Neural progenitor cell (in vitro differentiated cells): ENCODE data around the gene ZNF346. TPM values are rescaled to one million over a fixed set of nuclear protein-coding genes. Genes with fewer than 3 reads are reported as not detected.

ENCODE experiments used
- DNase-seq: peaks from one replicate; pipeline ENCODE4 v3.0.0-alpha.2; 2016; ENCODE audit warnings: low spot score
- H2AFZ ChIP-seq: fragments of 200-600 bp; sonication (generic); replicated peaks from 2 replicates; pipeline ENCODE4 v1.6.1; 2016; ENCODE audit warnings: antibody characterized with exemption
- H3F3A ChIP-seq: fragments of 200-600 bp; sonication (generic); 2 replicates; pipeline ENCODE4 v1.6.1; 2016; ENCODE audit warnings: antibody characterized with exemption, low read depth
- H3K27ac ChIP-seq: fragments of 200-600 bp; sonication (generic); 2 replicates; pipeline ENCODE4 v1.5.1; 2016; ENCODE audit warnings: mild to moderate bottlenecking
- H3K27me3 ChIP-seq: fragments of 200-600 bp; sonication (generic); 2 replicates; pipeline ENCODE4 v1.6.1; 2016; ENCODE audit warnings: mild to moderate bottlenecking, moderate library complexity
- H3K36me3 ChIP-seq: fragments of 200-600 bp; sonication (generic); 2 replicates; pipeline ENCODE4 v1.5.1; 2016
- H3K4me1 ChIP-seq: fragments of 200-600 bp; sonication (generic); 2 replicates; pipeline ENCODE4 v1.6.1; 2016; ENCODE audit warnings: mixed run types
- H3K4me2 ChIP-seq: fragments of 200-600 bp; sonication (generic); 2 replicates; pipeline ENCODE4 v1.6.1; 2016
- H3K4me3 ChIP-seq: fragments of 200-600 bp; sonication (generic); 2 replicates; pipeline ENCODE4 v1.5.1; 2016
- H3K79me2 ChIP-seq: fragments of 200-600 bp; sonication (generic); 2 replicates; pipeline ENCODE4 v1.6.1; 2016; ENCODE audit warnings: low read depth
- H3K9ac ChIP-seq: fragments of 200-600 bp; sonication (generic); 2 replicates; pipeline ENCODE4 v1.6.1; 2016
- H3K9me3 ChIP-seq: fragments of 200-600 bp; sonication (generic); 2 replicates; pipeline ENCODE4 v1.5.1; 2016; ENCODE audit warnings: low read depth
- H4K20me1 ChIP-seq: fragments of 200-600 bp; sonication (generic); 2 replicates; pipeline ENCODE4 v1.6.1; 2016; ENCODE audit warnings: low read depth
- H3K27ac Mint-ChIP-seq: 3 replicates; pipeline ENCODE4 v1.8.0; 2021; ENCODE audit warnings: mixed read lengths
- H3K27me3 Mint-ChIP-seq: 2 replicates; pipeline ENCODE4 v1.8.0; 2022; ENCODE audit warnings: low read depth, mild to moderate bottlenecking, inconsistent platforms, moderate library complexity, mixed read lengths; ENCODE audit not compliant: insufficient read depth
- H3K36me3 Mint-ChIP-seq: 3 replicates; pipeline ENCODE4 v1.8.0; 2021; ENCODE audit warnings: mixed read lengths
- H3K4me1 Mint-ChIP-seq: 3 replicates; pipeline ENCODE4 v1.8.0; 2021; ENCODE audit warnings: mixed read lengths
- H3K4me3 Mint-ChIP-seq: 3 replicates; pipeline ENCODE4 v1.8.0; 2021; ENCODE audit warnings: mild to moderate bottlenecking, moderate library complexity, mixed read lengths
- H3K9me3 Mint-ChIP-seq: 3 replicates; pipeline ENCODE4 v1.8.0; 2020; ENCODE audit warnings: mixed read lengths
- EZH2 ChIP-seq: fragments of 200-600 bp; sonication (generic); IDR thresholded peaks from 2 replicates; pipeline ENCODE4 v1.6.1; 2017; ENCODE audit warnings: antibody characterized with exemption, mild to moderate bottlenecking, moderate library complexity
- EZH2phosphoT487 ChIP-seq: fragments of 200-600 bp; sonication (generic); IDR thresholded peaks from 2 replicates; pipeline ENCODE4 v1.6.1; 2017; ENCODE audit warnings: antibody characterized with exemption
- total RNA-seq: library from RNA; depleted of rRNA; stranded (reverse); fragments of >200 nt; gene quantifications from 2 replicates; pipeline ENCODE4 v1.2.3, GENCODE V29; 2015; ENCODE audit warnings: low replicate concordance
- TF ChIP-seq, protein P1 (sequence below): fragments of 200-600 bp; sonication (generic); IDR thresholded peaks from 2 replicates; pipeline ENCODE4 v1.5.1; 2017; ENCODE audit warnings: antibody characterized with exemption, mild to moderate bottlenecking

The ZNF346 gene
- total RNA-seq, 1 donor from 2014 or later, result 28.2 TPM

DNA sequence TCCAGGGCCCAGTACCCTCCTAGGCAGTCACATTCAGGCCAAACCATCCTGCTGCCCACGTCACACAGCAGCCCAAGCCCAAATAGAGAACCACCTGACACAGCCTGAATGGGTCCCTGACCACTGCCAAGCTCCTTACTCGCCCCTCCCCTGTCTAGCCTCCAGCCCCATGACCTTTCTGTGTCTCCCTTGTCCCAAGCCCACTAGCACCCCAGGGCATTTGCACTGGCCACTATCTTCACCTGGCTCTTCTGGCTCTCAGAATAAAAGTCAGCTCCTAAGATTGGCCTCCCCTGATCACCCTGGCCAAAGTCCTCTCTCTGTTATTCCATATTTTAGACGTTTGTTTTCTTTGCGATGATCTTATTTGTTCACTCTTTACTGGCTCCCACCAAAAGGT lies 84.7 kb downstream of the ZNF346 start:
- Histone ChIP-seq H3K27ac (no peak overlapping the region), H3K4me1 (peaks cover 7% of the 10 kb centered on the region), H4K20me1 (no peaks in the 10 kb centered on the region), H3F3A (no peaks in the 10 kb centered on the region), H3K36me3 (no peaks in the 10 kb centered on the region), H3K4me2 (no peak overlapping the region), H3K4me3 (no peak overlapping the region), H3K9me3 (no peaks in the 10 kb centered on the region), H2AFZ (no peak overlapping the region), H3K79me2 (no peaks in the 10 kb centered on the region), H3K9ac (no peak overlapping the region), H3K27me3 (no peaks in the 10 kb centered on the region)
- TF ChIP-seq EZH2, result no peak
- no peak for TF ChIP-seq EZH2phosphoT487
- TF ChIP-seq, protein P1, sequence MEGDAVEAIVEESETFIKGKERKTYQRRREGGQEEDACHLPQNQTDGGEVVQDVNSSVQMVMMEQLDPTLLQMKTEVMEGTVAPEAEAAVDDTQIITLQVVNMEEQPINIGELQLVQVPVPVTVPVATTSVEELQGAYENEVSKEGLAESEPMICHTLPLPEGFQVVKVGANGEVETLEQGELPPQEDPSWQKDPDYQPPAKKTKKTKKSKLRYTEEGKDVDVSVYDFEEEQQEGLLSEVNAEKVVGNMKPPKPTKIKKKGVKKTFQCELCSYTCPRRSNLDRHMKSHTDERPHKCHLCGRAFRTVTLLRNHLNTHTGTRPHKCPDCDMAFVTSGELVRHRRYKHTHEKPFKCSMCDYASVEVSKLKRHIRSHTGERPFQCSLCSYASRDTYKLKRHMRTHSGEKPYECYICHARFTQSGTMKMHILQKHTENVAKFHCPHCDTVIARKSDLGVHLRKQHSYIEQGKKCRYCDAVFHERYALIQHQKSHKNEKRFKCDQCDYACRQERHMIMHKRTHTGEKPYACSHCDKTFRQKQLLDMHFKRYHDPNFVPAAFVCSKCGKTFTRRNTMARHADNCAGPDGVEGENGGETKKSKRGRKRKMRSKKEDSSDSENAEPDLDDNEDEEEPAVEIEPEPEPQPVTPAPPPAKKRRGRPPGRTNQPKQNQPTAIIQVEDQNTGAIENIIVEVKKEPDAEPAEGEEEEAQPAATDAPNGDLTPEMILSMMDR, result no peak
- Mint-ChIP-seq H3K36me3 (no peaks in the 10 kb centered on the region), H3K4me3 (no peak overlapping the region), H3K27me3 (peaks cover 21% of the 10 kb centered on the region), H3K27ac (no peak overlapping the region), H3K9me3 (no peaks in the 10 kb centered on the region), H3K4me1 (peaks cover 16% of the 10 kb centered on the region)
- no peak for DNase-seq

DNA sequence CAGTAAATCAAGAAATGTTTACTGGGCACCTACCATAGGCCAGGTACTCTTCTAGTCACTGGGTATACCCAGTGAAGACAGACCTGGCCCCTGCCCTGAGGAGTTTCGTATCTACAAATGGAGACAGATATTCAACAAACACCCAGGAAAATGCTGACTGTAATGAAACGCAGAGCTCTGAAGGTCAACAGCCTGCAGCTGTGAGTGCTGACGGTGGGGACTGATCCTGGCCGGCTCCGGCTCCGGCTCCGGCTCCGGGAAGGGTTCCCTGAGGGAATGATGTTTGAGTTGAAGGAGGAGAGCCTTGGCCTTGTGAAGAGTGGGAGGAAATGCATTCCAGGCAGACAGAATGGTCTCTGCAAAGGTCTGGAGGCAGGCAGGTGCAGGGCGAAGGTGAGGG lies 87.3 kb downstream of the ZNF346 start:
- Mint-ChIP-seq H3K9me3 (no peaks in the 10 kb centered on the region), H3K4me1 (peaks cover 19% of the 10 kb centered on the region), H3K4me3 (no peak overlapping the region), H3K36me3 (no peaks in the 10 kb centered on the region), H3K27ac (peak overlapping the region; percentile 38), H3K27me3 (peaks cover 18% of the 10 kb centered on the region)
- Histone ChIP-seq H3F3A (no peaks in the 10 kb centered on the region), H3K79me2 (no peaks in the 10 kb centered on the region), H3K27me3 (no peaks in the 10 kb centered on the region), H3K4me2 (no peak overlapping the region), H3K9me3 (no peaks in the 10 kb centered on the region), H2AFZ (no peak overlapping the region), H3K27ac (no peak overlapping the region), H4K20me1 (no peaks in the 10 kb centered on the region), H3K4me1 (peaks cover 7% of the 10 kb centered on the region), H3K4me3 (no peak overlapping the region), H3K36me3 (no peaks in the 10 kb centered on the region), H3K9ac (no peak overlapping the region)
- no peak for DNase-seq
- TF ChIP-seq EZH2 (no peak), EZH2phosphoT487 (no peak)
- TF ChIP-seq, protein P1, result no peak

DNA sequence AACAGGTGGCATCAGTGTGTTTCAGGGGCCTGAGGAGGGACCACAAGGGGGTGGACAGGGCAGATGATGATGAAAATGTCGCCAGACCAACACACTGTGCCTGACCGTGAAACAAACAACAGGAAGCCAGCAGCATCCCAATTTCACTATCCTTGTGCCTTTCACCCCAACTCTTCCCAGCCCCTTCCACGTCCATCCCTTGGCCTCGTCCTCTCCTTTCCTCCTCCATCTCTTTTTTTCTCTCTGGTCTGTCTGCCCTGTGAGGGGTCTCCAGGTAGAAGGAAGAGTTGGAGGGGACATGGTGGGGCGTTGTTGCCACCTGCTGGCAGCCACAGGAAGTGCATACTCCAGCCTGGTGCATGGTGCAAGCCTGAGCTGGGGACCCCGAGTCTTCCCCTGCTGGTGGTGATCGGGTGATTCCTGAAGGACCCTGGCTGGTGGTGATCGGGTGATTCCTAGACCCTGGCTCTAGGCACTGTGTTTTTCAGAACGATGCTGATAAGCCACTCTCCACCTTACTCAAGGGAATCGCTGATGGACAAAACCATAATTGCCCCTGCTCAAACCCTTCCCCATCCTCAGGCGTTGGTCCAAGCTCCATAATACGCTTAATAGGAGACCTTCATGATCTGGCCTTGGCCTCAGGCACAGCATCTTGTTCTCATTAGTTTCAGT lies 89.4 kb downstream of the ZNF346 start:
- peaks cover 7% of the 10 kb centered on the region for H3F3A ChIP-seq
- no peak overlapping the region for H3K4me3 ChIP-seq
- Mint-ChIP-seq H3K4me1 (peaks cover 12% of the 10 kb centered on the region), H3K36me3 (no peaks in the 10 kb centered on the region), H3K27me3 (peaks cover 17% of the 10 kb centered on the region), H3K9me3 (no peaks in the 10 kb centered on the region), H3K27ac (no peak overlapping the region), H3K4me3 (no peak overlapping the region)
- H4K20me1 ChIP-seq, result no peaks in the 10 kb centered on the region
- no peak overlapping the region for H3K4me2 ChIP-seq
- TF ChIP-seq, protein P1, result peak; percentile 97
- TF ChIP-seq EZH2, result no peak
- H3K9ac ChIP-seq, result no peak overlapping the region
- H2AFZ ChIP-seq, result no peak overlapping the region
- no peaks in the 10 kb centered on the region for H3K36me3 ChIP-seq
- H3K79me2 ChIP-seq, result no peaks in the 10 kb centered on the region
- no peaks in the 10 kb centered on the region for H3K4me1 ChIP-seq
- H3K9me3 ChIP-seq, result no peaks in the 10 kb centered on the region
- H3K27me3 ChIP-seq, result no peaks in the 10 kb centered on the region
- H3K27ac ChIP-seq, result no peak overlapping the region
- peak; percentile 86 for DNase-seq
